SK-N-SH (cell line): Measurements from ENCODE around the gene INPP5J.
"Not testable (repeated sequence)": the region's sequence is repeated elsewhere in the genome, so short reads cannot be mapped to it uniquely, and the experiment has no call there.

Experiments used
- CTCF ChIP-seq: fragments of 200-600 bp; sonication (generic); IDR thresholded peaks from 2 replicates; pipeline ENCODE4 v1.6.1; 2017; ENCODE audit warnings: antibody characterized with exemption, mild to moderate bottlenecking, moderate library complexity
- ELF1 ChIP-seq: IDR thresholded peaks from 2 replicates; pipeline ENCODE4 v1.4.0; 2012
- EP300 ChIP-seq, 2 experiments: IDR thresholded peaks; 2 replicates each; pipeline versions ENCODE4 v1.4.0 to v1.6.1; 2012; ENCODE audit warnings: borderline replicate concordance in 1 of 2, low read depth in 1 of 2, low read length in 1 of 2
- GABPA ChIP-seq: IDR thresholded peaks from 2 replicates; pipeline ENCODE4 v1.4.0; 2012; ENCODE audit warnings: low read depth, mild to moderate bottlenecking
- MAX ChIP-seq: IDR thresholded peaks from 2 replicates; pipeline ENCODE4 v1.4.0; 2012; ENCODE audit warnings: low read depth
- MEF2A ChIP-seq: IDR thresholded peaks from 2 replicates; pipeline ENCODE4 v1.4.0; 2012; ENCODE audit warnings: low read depth, borderline replicate concordance
- PBX3 ChIP-seq: IDR thresholded peaks from 2 replicates; pipeline ENCODE4; 2012
- POLR2AphosphoS5 ChIP-seq: IDR thresholded peaks from 2 replicates; pipeline ENCODE4 v1.6.1; 2012; ENCODE audit warnings: low read depth, low read length
- RXRA ChIP-seq: IDR thresholded peaks from 2 replicates; pipeline ENCODE4 v1.4.0; 2012; ENCODE audit warnings: low read depth, mild to moderate bottlenecking, borderline replicate concordance
- TAF1 ChIP-seq: IDR thresholded peaks from 2 replicates; pipeline ENCODE4 v1.6.1; 2012; ENCODE audit warnings: low read depth, mild to moderate bottlenecking, low read length, moderate library complexity, borderline replicate concordance
- TEAD4 ChIP-seq: IDR thresholded peaks from 2 replicates; pipeline ENCODE4 v1.4.0; 2012; ENCODE audit warnings: mild to moderate bottlenecking, borderline replicate concordance; ENCODE audit not compliant: insufficient read depth
- USF2 ChIP-seq: fragments of 150-350 bp; IDR thresholded peaks from 2 replicates; pipeline ENCODE4 v1.6.1; 2017; ENCODE audit warnings: antibody characterized with exemption, low read length, low read depth, borderline replicate concordance
- YY1 ChIP-seq: IDR thresholded peaks from 2 replicates; pipeline ENCODE4 v1.4.0; 2012; ENCODE audit warnings: low read depth, mild to moderate bottlenecking

- not testable (repeated sequence) for TF ChIP-seq POLR2AphosphoS5; CTCF; GABPA; MEF2A; PBX3; TAF1; TEAD4; RXRA; USF2; MAX; ELF1; EP300 (IDR thresholded peaks at IDR 0.05; ENCODE audit: borderline replicate concordance in 1 of 2, low read depth in 1 of 2, low read length in 1 of 2); YY1
Observed at GRCh38 chr22:31171734-31172133, 49.0 kb downstream of the INPP5J start.
